GM19043 (cell line): ENCODE measurements around the gene ATG4B.
"Not testable (repeated sequence)": the region's sequence is repeated elsewhere in the genome, so short reads cannot be mapped to it uniquely, and the experiment has no call there.

ENCODE experiments used
- ATAC-seq: cut with Tn5 transposase; IDR thresholded peaks from one replicate; pipeline ENCODE4 v1.9.1; 2021; ENCODE audit warnings: low read depth; ENCODE audit not compliant: unreplicated experiment

The ATG4B gene

DNA sequence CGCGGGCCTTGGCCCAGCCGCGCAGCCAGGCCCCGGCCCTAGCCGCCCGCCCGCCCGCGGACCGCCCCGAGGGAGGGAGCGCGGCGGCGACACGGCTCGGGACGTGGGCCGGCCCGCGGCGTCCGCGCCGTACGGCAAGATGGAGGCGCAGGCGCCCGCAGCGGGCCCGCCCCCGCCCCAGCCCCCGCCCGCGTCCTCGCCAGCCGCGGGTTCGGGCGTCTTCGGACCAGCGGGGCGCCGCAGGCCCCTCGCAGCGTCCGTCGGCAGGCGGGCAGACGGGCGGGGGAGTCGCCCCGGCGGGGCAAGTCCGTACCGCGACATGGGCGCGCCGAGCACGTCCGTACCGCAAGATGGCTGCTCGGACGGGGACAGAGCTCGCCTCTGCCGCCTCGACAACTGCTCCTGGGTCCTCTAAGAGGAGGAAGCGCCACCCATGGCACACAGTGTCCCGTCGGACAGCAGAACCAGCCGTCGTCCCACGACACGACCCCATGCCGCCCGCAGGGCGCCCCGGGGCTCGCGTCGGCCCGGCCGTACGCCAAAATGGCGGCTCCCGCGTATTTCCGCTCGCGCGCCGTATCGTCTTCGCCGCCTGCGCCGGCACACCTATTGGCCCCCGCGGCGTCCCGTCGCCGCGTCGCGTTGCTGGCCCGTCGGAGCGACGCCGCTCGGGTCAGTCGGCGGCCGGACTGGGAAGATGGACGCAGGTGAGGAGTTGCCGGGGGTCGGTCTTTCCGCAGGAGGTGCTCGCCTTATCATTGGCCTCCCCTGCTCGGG, at the start of gene ATG4B, which contains the start of gene THAP4:
Gene ATG4B (plus strand): TSS at position 676 of the 777 bp plus-strand sequence. CDS start 22 bp downstream, at position 698.
Gene THAP4 (minus strand): TSS at position 141 of the 777 bp plus-strand sequence. CDS start 141 bp downstream, outside the sequence.
- peak; percentile 43 for ATAC-seq

DNA sequence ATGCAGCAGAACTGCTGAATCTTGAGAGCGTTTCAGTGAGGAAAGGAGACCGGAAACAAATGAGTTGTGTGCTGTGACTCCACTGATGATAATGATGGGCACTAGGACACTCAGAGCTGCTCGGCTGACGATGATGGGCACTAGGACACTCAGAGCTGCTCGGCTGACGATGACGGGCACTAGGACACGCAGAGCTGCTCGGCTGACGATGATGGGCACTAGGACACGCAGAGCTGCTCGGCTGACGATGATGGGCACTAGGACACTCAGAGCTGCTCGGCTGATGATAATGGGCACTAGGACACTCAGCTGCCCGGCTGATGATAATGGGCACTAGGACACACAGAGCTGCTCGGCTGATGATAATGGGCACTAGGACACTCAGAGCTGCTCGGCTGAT, 47.6 kb upstream of the ATG4B start:
- not testable (repeated sequence) for ATAC-seq

DNA sequence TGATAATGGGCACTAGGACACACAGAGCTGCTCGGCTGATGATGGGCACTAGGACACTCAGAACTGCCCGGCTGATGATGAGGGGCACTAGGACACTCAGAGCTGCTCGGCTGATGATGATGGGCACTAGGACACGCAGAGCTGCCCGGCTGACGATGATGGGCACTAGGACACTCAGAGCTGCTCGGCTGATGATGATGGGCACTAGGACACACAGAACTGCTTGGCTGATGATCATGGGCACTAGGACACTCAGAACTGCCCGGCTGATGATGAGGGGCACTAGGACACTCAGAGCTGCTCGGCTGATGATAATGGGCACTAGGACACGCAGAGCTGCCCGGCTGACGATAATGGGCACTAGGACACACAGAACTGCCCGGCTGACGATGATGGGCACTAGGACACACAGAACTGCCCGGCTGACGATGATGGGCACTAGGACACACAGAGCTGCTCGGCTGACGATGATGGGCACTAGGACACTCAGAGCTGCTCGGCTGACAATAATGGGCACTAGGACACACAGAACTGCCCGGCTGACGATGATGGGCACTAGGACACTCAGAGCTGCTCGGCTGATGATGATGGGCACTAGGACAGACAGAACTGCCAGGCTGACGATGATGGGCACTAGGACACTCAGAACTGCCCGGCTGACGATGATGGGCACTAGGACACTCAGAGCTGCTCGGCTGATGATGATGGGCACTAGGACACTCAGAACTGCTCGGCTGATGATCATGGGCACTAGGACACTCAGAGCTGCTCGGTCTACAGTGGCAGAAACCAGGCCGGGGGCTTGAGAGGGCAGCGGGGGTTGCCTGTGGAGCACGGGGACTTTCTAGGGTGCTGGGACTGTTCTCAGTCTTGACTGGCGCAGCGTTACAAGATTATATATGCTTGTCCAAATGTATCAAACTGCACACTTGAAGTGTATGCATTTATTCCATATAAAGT, 46.7 kb upstream of the ATG4B start:
- ATAC-seq: not testable (repeated sequence)

DNA sequence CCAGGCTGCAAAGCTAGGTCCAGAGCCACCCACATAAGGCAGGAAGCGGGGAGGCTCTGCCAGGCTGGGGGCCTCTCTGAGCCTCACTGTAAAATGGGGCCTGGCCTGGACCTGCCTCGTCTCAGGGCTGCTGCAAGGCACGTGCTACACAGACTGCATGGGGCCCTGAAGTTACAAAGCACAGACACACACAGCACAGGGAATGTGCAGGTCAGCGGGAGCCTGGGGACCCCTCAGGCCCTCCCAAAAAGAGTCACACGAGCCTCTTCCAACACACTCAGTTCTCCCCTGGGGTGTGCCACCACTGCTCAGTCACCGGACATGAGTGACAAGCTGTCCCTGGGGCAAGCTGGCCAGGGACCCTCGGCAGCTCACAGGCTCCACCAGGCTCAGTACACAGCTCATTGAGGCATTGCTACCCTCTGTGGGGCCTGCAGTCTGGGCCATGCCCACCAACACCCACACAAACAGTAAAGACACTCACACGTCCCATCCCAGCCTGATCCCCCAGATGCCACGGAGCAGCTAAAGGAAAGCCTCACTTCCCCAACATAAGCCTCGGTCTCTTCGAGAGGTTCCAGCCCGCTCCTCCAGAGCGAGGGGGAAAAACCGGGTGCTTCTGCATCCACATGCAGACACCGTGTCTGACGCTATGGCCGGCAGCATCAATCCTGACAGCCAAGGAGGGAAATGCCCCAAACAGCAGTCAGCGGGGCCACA, 45.2 kb upstream of the ATG4B start:
- ATAC-seq: no peak

DNA sequence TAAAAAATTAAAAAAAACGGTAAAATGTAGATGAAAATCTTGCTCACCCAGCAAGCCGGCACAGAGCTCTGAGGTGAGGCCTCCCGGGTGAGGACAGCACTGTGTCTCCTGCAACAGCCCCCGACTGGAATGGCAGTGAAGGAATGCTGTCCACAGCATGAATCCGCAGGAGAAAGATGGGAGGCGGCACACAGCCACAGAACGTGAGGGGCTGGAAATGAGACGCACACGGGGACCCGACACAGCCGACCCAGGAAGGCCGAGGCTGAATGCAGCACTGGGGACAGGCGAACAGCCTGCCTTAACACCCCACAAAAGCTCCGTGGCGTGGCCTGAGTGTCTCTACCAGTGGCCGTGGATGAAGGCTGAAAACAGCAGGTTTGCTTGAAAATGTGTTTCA, 44.2 kb upstream of the ATG4B start:
- ATAC-seq: no peak

DNA sequence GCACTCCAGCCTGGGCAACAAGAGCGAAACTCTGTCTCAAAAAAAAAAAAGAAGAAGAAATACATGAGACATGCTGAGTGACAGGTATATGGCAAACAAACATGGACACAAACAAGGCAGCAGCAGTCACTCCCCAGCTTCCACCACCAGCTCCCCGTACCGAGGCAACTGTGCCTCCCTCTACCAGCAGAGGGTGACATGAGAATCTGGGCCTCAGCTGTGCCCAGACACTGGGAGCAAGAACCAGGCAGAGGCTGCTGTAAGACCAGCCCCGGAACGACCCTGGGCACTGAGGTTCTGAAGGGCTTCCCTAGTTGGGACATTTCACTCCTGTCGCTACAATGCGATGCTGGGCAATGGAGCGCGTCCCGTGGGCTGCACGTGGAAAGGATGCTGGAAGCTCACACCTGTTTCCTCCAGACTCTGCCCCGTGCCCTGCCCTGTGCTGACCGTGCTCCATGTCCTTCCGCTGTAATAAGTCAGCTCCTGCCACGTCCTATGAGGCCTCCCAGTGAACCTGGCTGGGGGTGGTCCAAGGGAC, 41.8 kb upstream of the ATG4B start:
- no peak for ATAC-seq

DNA sequence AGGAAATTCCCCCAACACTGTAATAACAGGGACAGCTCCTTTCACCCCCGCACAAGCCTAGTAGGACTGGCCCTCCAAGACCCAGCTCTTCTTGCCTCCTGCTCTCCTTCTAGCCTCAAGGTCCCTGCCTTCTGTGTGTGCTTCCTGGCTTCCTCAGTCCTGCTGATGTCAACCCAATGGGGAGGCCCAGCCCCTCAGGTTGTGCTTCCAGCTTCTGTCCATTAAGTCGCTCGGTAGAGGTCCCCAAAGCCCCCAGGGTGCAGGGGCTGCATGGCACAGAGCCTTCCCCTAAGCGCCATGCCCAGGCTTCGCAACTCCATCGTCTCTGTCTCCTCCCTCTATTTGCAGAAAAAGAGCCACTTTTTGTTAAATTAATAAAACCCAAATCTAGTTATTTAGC, 39.9 kb upstream of the ATG4B start:
- no peak for ATAC-seq

DNA sequence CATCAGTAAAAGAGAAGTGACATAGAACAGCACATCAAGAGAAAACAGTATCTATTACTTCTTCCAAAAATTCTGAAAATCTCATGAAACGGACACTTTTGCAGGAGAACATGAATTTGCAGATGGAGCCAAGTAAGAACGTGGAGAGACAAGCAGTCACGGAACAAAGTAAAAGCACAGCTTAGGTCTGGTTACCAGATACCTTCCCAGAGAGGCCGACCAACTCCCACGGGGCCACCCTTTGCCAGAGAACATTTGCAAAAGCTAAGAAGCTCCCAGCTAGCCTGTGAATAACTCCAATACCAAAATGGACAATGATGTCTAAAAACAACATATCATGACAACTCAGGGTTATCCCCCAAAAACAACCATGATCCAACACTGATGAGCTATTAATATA, 39.4 kb upstream of the ATG4B start:
- ATAC-seq: no peak

DNA sequence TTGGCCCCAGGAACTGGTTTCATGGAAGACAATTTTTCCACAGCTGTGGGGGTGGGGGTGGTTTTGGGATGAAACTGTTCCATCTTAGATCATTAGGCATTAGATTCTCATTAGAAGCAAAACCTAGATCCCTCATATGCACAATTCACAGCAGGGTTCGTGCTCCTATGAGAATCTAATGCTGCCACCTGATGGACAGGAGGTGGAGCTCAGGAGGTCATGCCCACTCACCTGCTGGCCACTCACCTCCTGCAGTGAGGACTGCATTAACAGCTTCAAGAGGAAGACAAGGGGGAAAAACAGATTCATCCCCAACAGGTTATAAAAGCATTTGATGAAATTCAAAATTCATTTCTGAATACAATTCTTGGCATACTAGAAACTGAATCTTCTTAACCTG, 39.0 kb upstream of the ATG4B start:
- no peak for ATAC-seq

DNA sequence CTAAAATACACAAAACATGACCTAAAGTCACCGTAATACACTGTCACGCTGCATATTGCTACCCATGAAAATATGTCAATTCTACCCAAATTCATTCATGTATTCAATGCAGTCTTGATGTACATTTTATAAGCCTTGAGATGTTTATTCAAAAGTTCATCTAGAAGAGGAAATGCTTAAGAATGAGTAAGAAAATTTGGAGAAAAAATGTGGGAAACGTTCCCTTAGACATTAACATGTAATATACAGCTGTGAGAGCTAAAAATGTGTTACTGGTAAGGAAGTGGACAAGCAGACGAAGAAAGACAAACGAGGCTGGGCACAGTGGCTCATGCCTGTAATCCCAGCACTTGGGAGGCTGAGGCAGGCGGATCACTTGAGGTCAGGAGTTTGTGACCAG, 37.9 kb upstream of the ATG4B start:
- ATAC-seq: no peak

DNA sequence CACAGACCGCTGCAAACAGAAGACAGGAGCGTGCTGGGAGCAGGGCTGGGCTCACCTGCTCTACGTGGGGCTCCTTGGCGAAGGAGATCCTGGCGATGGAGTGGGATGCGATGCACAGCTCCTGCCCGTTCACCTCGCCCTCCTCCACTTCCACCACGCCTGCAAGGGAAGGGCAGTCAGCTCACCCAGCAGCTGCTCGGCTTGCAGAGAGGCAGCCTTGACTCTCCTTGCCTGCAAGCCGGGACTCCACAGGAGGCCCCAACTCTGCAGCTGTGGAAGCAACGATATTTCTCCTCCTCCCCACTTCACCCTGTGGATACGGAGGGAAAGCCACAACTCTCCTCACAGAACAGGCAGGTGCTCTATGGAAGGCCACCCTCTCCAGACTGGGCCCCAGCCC, 35.7 kb upstream of the ATG4B start:
- no peak for ATAC-seq

DNA sequence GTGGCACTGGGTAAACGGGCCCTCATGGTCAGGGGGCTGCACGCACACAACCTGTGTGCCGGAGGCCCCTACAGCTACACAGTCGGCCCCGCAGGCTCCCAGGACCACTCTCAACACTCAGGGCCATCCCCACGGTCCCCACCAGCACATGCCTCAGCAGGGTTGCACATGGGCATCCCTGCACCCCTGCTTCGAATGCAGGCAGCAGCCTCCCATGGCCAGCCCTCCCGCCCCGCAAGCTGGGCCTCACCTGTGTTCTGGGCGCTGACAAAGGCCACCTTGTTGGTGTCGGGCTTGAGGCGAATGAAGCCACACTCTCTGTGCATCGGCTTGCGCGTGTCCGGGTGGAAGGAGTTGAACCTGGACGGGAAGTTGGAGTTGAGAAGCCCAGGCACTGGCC, 34.8 kb upstream of the ATG4B start:
- no peak for ATAC-seq

DNA sequence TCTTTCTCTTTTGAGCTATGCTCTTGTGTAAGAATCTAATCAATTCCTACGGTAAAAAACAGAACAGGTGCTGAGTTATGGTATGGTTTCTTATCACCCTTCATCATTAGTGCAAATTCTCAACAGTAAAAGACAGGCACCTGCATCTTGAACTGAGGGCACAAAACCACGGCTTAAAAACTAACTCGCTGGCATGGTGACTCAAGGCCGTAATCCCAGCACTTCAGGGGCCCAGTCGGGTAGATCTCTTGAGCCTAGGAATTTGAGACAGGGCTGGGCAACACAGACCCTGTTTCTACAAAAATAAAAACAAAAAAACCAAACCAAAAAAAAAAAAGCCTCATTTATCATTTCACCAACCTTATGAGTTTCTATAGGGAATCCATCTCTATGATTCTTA, 33.8 kb upstream of the ATG4B start:
- ATAC-seq: no peak

DNA sequence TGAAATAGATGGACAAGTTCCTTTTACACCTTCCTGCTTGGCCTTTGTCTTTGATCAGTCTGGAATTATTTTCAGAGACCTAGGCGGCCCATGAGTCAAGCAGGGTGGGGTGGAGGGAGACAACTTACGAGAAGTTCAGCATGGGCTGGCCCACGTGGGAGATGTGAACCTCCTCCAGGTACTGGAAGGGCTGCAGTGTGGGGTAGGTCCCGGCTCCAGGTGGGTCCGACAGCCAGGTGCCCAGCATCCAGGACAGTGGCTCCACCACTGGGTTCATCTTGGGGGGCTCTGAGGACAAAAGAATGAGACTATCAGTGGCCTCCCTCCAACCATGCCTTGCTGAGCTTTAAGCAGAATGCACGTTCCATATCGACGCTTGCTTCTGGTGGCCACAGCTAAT, 31.3 kb upstream of the ATG4B start:
- ATAC-seq: no peak

DNA sequence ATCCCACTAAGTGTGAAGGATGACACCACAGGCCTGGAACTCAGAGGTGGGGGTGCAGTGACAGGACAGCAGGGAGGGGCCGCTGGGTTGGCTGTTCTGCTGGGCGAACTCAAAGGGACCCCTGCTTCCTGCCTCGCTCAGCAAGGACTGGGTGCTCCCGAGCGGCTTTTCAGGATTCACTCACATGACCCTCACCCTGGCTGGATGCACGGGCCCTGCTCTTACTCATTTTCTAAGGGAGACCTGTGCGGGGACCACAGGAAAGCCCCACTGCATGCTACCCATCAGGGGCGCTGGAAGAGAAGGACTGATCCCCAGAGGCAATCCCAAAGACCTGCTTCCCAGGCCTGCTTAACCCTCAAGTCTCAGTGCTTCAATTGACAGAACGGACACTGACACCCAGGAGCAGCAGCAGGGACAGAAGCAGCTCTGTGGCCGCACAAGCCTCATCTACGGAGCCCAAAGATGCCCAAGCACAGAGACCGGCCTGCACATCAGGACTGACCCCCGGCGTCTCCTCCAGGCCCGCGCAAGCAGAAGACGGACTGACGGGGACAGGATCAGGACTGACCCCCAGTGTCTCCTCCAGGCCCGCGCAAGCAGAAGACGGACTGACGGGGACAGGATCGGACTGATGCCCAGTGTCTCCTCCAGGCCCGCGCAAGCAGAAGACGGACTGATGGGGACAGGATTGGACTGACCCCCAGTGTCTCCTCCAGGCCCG, 30.2 kb upstream of the ATG4B start:
- ATAC-seq: no peak

DNA sequence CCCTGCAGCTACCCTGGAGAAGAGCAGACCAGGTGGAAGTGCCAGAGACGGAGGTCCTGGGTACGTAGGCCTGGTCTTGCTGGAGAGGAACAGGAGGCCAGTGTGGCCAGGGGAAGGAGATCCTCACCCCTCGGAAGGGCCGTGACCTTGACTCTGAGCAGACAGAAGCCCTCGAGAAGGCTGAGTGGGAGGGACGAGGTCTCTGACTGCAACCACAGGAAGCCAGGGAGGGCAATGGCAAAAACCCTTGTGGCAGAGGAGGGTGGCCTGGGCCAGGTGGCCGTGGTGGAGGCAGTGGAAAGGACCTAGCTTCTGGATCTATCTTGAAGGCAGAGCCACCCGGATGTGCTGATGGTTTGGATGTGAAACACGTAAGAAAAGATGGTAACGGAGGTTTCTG, 28.6 kb upstream of the ATG4B start:
- no peak for ATAC-seq

DNA sequence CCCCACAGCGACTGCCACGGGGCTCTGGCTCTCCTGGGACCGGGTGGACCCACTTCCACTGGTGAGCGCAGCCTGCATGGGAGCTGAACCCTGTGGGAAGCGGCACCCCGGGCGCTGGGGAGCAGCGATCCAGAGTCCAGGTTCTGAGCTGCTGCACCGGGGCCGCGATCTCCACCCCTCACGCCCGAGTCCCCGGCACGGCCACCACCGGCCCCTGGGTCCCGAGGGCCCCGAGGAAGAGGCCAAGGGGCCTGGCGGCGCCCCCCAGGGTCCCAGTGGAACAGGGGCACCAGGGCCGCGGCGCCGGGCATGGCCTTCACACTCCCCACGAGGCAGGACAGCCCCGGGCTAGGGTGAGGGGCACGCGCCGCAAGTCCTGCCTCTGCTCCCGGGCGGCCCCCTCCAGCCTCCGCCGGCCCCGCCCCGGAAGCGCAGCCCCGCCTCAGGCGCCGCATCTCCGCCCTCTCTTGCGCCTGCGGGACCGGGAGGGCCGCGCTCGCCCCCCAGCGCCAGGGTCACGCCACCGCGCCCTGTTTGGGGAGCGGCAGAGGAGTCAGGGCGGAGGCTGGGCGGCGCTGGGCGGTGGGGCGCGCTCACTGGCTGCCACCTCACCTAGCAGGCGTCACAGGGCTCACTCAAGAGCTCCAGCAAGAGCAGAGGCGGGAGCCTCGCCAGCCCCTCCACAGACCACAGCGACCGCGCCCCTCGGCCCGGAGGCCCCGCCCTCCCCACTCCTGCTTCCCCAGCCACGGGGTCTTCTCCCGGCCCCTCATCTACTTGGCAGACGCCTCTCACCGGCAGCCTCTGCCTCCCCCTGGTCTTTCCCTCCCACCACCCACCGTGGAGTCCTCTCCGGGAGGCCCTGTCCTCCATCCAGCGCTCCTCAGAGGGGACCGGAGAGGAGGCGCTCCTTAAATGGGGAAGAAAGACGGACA, 27.4 kb upstream of the ATG4B start:
- ATAC-seq: peak; percentile 96

DNA sequence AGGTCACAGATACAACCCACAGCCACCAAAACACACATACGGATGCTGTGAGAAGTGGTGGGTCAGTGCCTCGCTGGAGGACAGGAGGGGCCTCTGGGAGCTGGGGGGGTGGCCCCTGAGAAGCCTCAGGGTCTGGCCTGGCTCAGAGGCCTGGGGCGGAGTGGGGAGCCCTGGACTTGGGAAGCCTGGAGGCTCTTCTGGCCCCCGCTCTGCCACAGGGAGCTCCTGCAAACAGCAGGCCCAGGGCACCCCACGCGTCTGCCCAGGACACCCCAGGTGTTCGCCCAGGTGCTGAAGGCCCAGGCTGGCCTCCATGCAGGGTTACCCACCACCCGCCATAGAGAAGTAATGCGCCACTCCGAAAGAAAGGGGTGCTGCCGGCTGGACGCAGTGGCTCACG, 26.4 kb upstream of the ATG4B start:
- no peak for ATAC-seq
